Stimulated activated CD4-positive, alpha-beta T cell treated with anti-CD3 and anti-CD28 coated beads, Interleukin-4, amount 100 ng/mL, for 1 hour (primary cell): ENCODE results near the gene FAR1.
"Not testable (repeated sequence)": the region's sequence is repeated elsewhere in the genome, so short reads cannot be mapped to it uniquely, and the experiment has no call there.

Source experiments
- DNase-seq: peaks from one replicate; pipeline ENCODE4 v3.0.0-alpha.2; 2020

FAR1 gene

GRCh38 chr11:13668102-13668956 lies at the start of gene FAR1:
TSS of gene FAR1 (plus strand) at chr11:13668668. CDS start at chr11:13694766, 26,098 bp downstream.
- DNase-seq = peak; percentile 96

GRCh38 chr11:13620063-13620462 lies 48.4 kb upstream of the FAR1 start:
- DNase-seq = no peak

- not testable (repeated sequence) for DNase-seq
Measured at GRCh38 chr11:13626818-13627217, 41.6 kb upstream of the FAR1 start.

- not testable (repeated sequence) for DNase-seq
Measured at GRCh38 chr11:13628634-13629033, 39.8 kb upstream of the FAR1 start.

GRCh38 chr11:13629779-13630178 lies 38.7 kb upstream of the FAR1 start:
- DNase-seq = no peak

GRCh38 chr11:13635290-13635689 lies 33.2 kb upstream of the FAR1 start:
- DNase-seq = no peak

- DNase-seq = no peak
Measured at GRCh38 chr11:13635804-13636203, 32.7 kb upstream of the FAR1 start.

GRCh38 chr11:13637125-13638069 lies 31.1 kb upstream of the FAR1 start:
- DNase-seq = no peak

- no peak for DNase-seq
Measured at GRCh38 chr11:13638422-13638821, 30.0 kb upstream of the FAR1 start.

GRCh38 chr11:13644997-13645687 lies 23.3 kb upstream of the FAR1 start:
- no peak for DNase-seq

GRCh38 chr11:13647391-13647790 lies 21.1 kb upstream of the FAR1 start:
- DNase-seq = no peak

- no peak for DNase-seq
Measured at GRCh38 chr11:13649619-13650018, 18.8 kb upstream of the FAR1 start.

GRCh38 chr11:13651515-13651914 lies 17.0 kb upstream of the FAR1 start:
- DNase-seq = not testable (repeated sequence)

- DNase-seq = no peak
Measured at GRCh38 chr11:13661074-13661623, 7.3 kb upstream of the FAR1 start.

GRCh38 chr11:13663631-13664071 lies 4.8 kb upstream of the FAR1 start:
- no peak for DNase-seq

- DNase-seq = no peak
Measured at GRCh38 chr11:13664351-13664750, 4.1 kb upstream of the FAR1 start.

- DNase-seq = no peak
Measured at GRCh38 chr11:13666708-13667107, 1.8 kb upstream of the FAR1 start.

- DNase-seq = no peak
Measured at GRCh38 chr11:13667245-13667644, 1.2 kb upstream of the FAR1 start.

GRCh38 chr11:13667795-13668101 lies 720 bp upstream of the FAR1 start:
- DNase-seq = no peak

GRCh38 chr11:13668957-13669521 lies 571 bp downstream of the FAR1 start:
- peak; percentile 55 for DNase-seq

GRCh38 chr11:13669544-13670488 lies 1.3 kb downstream of the FAR1 start:
- DNase-seq = no peak
